HG03045 (cell line): ENCODE results near the gene SOX6.
"Not testable (repeated sequence)": the region's sequence is repeated elsewhere in the genome, so short reads cannot be mapped to it uniquely, and the experiment has no call there.

Experiments used
- ATAC-seq: cut with Tn5 transposase; IDR thresholded peaks from one replicate; pipeline ENCODE4 v1.9.1; 2021; ENCODE audit warnings: mild to moderate bottlenecking, moderate library complexity; ENCODE audit not compliant: unreplicated experiment

SOX6 gene

GRCh38 chr11:16157327-16157726 is 199.0 kb downstream of the SOX6 start:
- ATAC-seq = no peak

GRCh38 chr11:16155448-16155847 is 200.9 kb downstream of the SOX6 start:
- ATAC-seq = no peak

GRCh38 chr11:16154715-16155396 is 201.5 kb downstream of the SOX6 start:
- no peak for ATAC-seq

- ATAC-seq = no peak
Measured at GRCh38 chr11:16153951-16154350, 202.4 kb downstream of the SOX6 start.

- ATAC-seq = no peak
Measured at GRCh38 chr11:16151138-16151537, 205.2 kb downstream of the SOX6 start.

GRCh38 chr11:16149476-16149875 is 206.9 kb downstream of the SOX6 start:
- no peak for ATAC-seq

GRCh38 chr11:16148301-16148931 is 207.9 kb downstream of the SOX6 start:
- no peak for ATAC-seq

- ATAC-seq = not testable (repeated sequence)
Measured at GRCh38 chr11:16146980-16147379, 209.4 kb downstream of the SOX6 start.

- ATAC-seq = not testable (repeated sequence)
Measured at GRCh38 chr11:16141614-16142013, 214.7 kb downstream of the SOX6 start.

- not testable (repeated sequence) for ATAC-seq
Measured at GRCh38 chr11:16141162-16141561, 215.2 kb downstream of the SOX6 start.

- ATAC-seq = no peak
Measured at GRCh38 chr11:16136792-16137390, 219.5 kb downstream of the SOX6 start.

- ATAC-seq = no peak
Measured at GRCh38 chr11:16133867-16134266, 222.5 kb downstream of the SOX6 start.

GRCh38 chr11:16127732-16128131 is 228.6 kb downstream of the SOX6 start:
- no peak for ATAC-seq

GRCh38 chr11:16126362-16126761 is 230.0 kb downstream of the SOX6 start:
- ATAC-seq = no peak

GRCh38 chr11:16125796-16126195 is 230.6 kb downstream of the SOX6 start:
- ATAC-seq = no peak

GRCh38 chr11:16124390-16124789 is 232.0 kb downstream of the SOX6 start:
- ATAC-seq = no peak

GRCh38 chr11:16121853-16122252 is 234.5 kb downstream of the SOX6 start:
- ATAC-seq = no peak

- ATAC-seq = no peak
Measured at GRCh38 chr11:16120008-16120407, 236.3 kb downstream of the SOX6 start.

GRCh38 chr11:16117989-16118756 is 238.2 kb downstream of the SOX6 start:
- no peak for ATAC-seq

GRCh38 chr11:16114978-16115871 is 241.1 kb downstream of the SOX6 start:
- no peak for ATAC-seq

- no peak for ATAC-seq
Measured at GRCh38 chr11:16114431-16114830, 241.9 kb downstream of the SOX6 start.
